GM12878 (cell line): ENCODE results near the gene ZSCAN10. TPM values are rescaled to one million over a fixed set of nuclear protein-coding genes. Genes with fewer than 3 reads are reported as not detected.

Experiments
- ATAC-seq: fragments of 200-7000 bp; cut with Tn5 transposase; 3 replicates; pipeline ENCODE4 v1.9.1; 2020; ENCODE audit warnings: mild to moderate bottlenecking, moderate library complexity
- BruUV-seq: library from RNA; stranded (reverse); fragments of 400-500 nt; replicated peaks from 2 replicates; lab custom pipeline; 2021; lab: Mats Ljungman, UMichigan
- CTCF ChIA-PET: fragments of 300-600 bp; sonication (Branson Sonifier 250); formaldehyde crosslinking; extraction: SDS; loops from one replicate; lab custom pipeline; 2021; ENCODE audit warnings: inconsistent platforms; lab: Yijun Ruan, JAX
- POLR2A ChIA-PET: fragments of 350-600 bp; formaldehyde crosslinking; extraction: SDS; loops from one replicate; lab custom pipeline; 2021; ENCODE audit warnings: inconsistent platforms; lab: Charles Lee
- RAD21 ChIA-PET: fragments of 300-600 bp; sonication (Branson Sonifier 250); formaldehyde crosslinking; loops from one replicate; lab custom pipeline; 2023; ENCODE audit warnings: antibody characterized with exemption; ENCODE audit not compliant: unreplicated experiment; lab: Charles Lee
- SMC1A ChIA-PET: fragments of 300-600 bp; sonication (Branson Sonifier 250); formaldehyde crosslinking; loops from one replicate; lab custom pipeline; 2023; ENCODE audit not compliant: unreplicated experiment, uncharacterized antibody; lab: Charles Lee
- DNase-seq: peaks from one replicate; pipeline ENCODE4 v3.0.0-alpha.2; 2011; ENCODE audit warnings: low read depth, low spot score
- FAIRE-seq: peaks from 3 replicates; lab custom pipeline; 2011; peaks lifted over from hg19 to GRCh38; lab: Jason Lieb, UNC
- H2AFZ ChIP-seq: 2 replicates; pipeline ENCODE4 v1.6.0; 2011; ENCODE audit warnings: low read depth, low read length, control low read depth; ENCODE audit not compliant: control insufficient read depth
- H3K27ac ChIP-seq: 2 replicates; pipeline ENCODE4 v1.5.1; 2011; ENCODE audit warnings: control low read depth; ENCODE audit not compliant: control insufficient read depth, insufficient read depth
- H3K27me3 ChIP-seq, 2 experiments: replicated peaks in 1 of 2; 2 replicates each; pipeline versions ENCODE4 v1.6.0 to v1.6.1; 2011; ENCODE audit warnings: low read length in 1 of 2; ENCODE audit not compliant: control insufficient read depth in 2 of 2, insufficient read depth in 2 of 2
- H3K36me3 ChIP-seq, 2 experiments: 2 replicates each; pipeline ENCODE4 v1.5.1; 2011; ENCODE audit warnings: low read length in 1 of 2; ENCODE audit not compliant: control insufficient read depth in 2 of 2, insufficient read depth in 2 of 2
- H3K4me1 ChIP-seq: 2 replicates; pipeline ENCODE4 v1.6.1; 2011; ENCODE audit warnings: mild to moderate bottlenecking, low read length, moderate library complexity, mixed read lengths; ENCODE audit not compliant: control insufficient read depth, insufficient read depth
- H3K4me2 ChIP-seq: 2 replicates; pipeline ENCODE4 v1.6.0; 2011; ENCODE audit warnings: control low read depth; ENCODE audit not compliant: control insufficient read depth, insufficient read depth
- H3K4me3 ChIP-seq: fragments of 200-600 bp; sonication (generic); 2 replicates; pipeline ENCODE4 v1.5.1; 2016
- H3K79me2 ChIP-seq: 2 replicates; pipeline ENCODE4 v1.6.0; 2011; ENCODE audit warnings: low read length; ENCODE audit not compliant: control insufficient read depth, insufficient read depth
- H3K9ac ChIP-seq: 2 replicates; pipeline ENCODE4 v1.8.0; 2011; ENCODE audit warnings: low read length, control low read depth, mixed read lengths; ENCODE audit not compliant: control insufficient read depth, insufficient read depth
- H3K9me3 ChIP-seq: replicated peaks from 3 replicates; pipeline ENCODE4 v1.5.1; 2011; ENCODE audit warnings: mild to moderate bottlenecking, low read length; ENCODE audit not compliant: control insufficient read depth, insufficient read depth
- H4K20me1 ChIP-seq: 2 replicates; pipeline ENCODE4 v1.6.0; 2011; ENCODE audit not compliant: control insufficient read depth, insufficient read depth
- CHD1 ChIP-seq: IDR thresholded peaks from 2 replicates; pipeline ENCODE4 v1.6.1; 2012; ENCODE audit warnings: low read depth, low read length, improper control_type of control experiment
- ESRRA ChIP-seq: IDR thresholded peaks from 2 replicates; pipeline ENCODE4 v1.6.1; 2012; ENCODE audit warnings: mild to moderate bottlenecking, low read length, improper control_type of control experiment
- NFYA ChIP-seq: IDR thresholded peaks from 2 replicates; pipeline ENCODE4 v1.6.1; 2011; ENCODE audit warnings: low read depth, mild to moderate bottlenecking, low read length, improper control_type of control experiment, borderline replicate concordance
- REST ChIP-seq: IDR thresholded peaks from 2 replicates; pipeline ENCODE4 v1.6.1; 2012; ENCODE audit warnings: mild to moderate bottlenecking, low read depth, low read length
- SIN3A ChIP-seq: IDR thresholded peaks from 2 replicates; pipeline ENCODE4 v1.6.1; 2012; ENCODE audit warnings: low read depth, low read length, improper control_type of control experiment
- SUZ12 ChIP-seq: fragments of 200-600 bp; sonication (generic); IDR thresholded peaks from one replicate; pipeline ENCODE4 v1.6.1; 2018; ENCODE audit warnings: antibody characterized with exemption, mild to moderate bottlenecking; ENCODE audit not compliant: unreplicated experiment
- ZNF622 ChIP-seq: fragments of 450-650 bp; IDR thresholded peaks from 2 replicates; pipeline ENCODE4 v1.6.1; 2017; ENCODE audit warnings: mild to moderate bottlenecking, inconsistent platforms
- WGBS: methylation state at CpG from one replicate; pipeline ENCODE4 v1.1.6; 2016; ENCODE audit warnings: low lambda C conversion rate; ENCODE audit not compliant: insufficient replicate concordance, insufficient coverage; ENCODE audit errors: missing lambda C conversion rate; 5-methylcytosine and 5-hydroxymethylcytosine counted together
- in situ Hi-C: fragments of 300-500 bp; cut with MboI; formaldehyde crosslinking; loops from 9 replicates; pipeline ENCODE4 v1.14.3; 2018; ENCODE audit warnings: mixed read lengths
- intact Hi-C: fragments of 100-400 bp; cut with micrococcal nuclease; formaldehyde crosslinking; loops from one replicate; pipeline ENCODE4 v1.14.2; 2022; ENCODE audit not compliant: unreplicated experiment
- polyA plus RNA-seq, 11 experiments: library from polyadenylated mRNA; depleted of rRNA in 4 of 11; unstranded in 6 of 11; stranded (reverse) in 5 of 11; fragments of >200 nt; fragmentation: Nextera tagmentation in 4 of 11; fragmentation: Illumina TruSeq in 1 of 11; extraction: Ambion mirVana in 4 of 11; extraction: Trizol in 1 of 11; gene quantifications; 1 replicate in 1 of 11; 2 replicates in 10 of 11; pipeline versions ENCODE4 v1.2.1 to v1.2.3, GENCODE V29; 2011 to 2016; ENCODE audit warnings: inconsistent platforms in 2 of 11, missing spikeins in 2 of 11, low read depth in 1 of 11
- total RNA-seq, 4 experiments: library from RNA; depleted of rRNA in 3 of 4; stranded (reverse); fragments of >200 nt in 3 of 4; fragmentation: Illumina TruSeq in 1 of 4; extraction: Trizol in 1 of 4; gene quantifications; 2 replicates each; pipeline versions ENCODE4 v1.2.1 to v1.2.3, GENCODE V29; 2013 to 2021
- TF ChIP-seq, protein P1 (sequence below): IDR thresholded peaks from 2 replicates; pipeline ENCODE4 v1.6.1; 2012; ENCODE audit warnings: low read depth, low read length, improper control_type of control experiment

Gene ZSCAN10
- total and polyA plus RNA-seq, 10 of the 15 experiments (the other 5 are each of a cell fraction or from before 2014, with no cell fraction given) = 0.06 to 0.33 TPM; not detected in 8

GRCh38 chr16:3046641-3047386, 52.3 kb downstream of the ZSCAN10 start:
- Histone ChIP-seq H3K79me2 (no peaks in the 10 kb centered on the region), H2AFZ (no peak overlapping the region), H3K27ac (no peak overlapping the region), H3K4me3 (no peak overlapping the region; the same call in 1 of the 2 replicates), H3K36me3 (no peaks in the 10 kb centered on the region), H4K20me1 (no peaks in the 10 kb centered on the region), H3K4me2 (peak overlapping the region; percentile 96), H3K27me3 (no peaks in the 10 kb centered on the region; a peak in 2 of 4 replicates), H3K9me3 (no peaks in the 10 kb centered on the region), H3K9ac (no peak overlapping the region), H3K4me1 (peaks cover 2% of the 10 kb centered on the region; the same call in 1 of the 2 replicates)
- RAD21 ChIA-PET = interaction anchor here (0.7 kb wide), 1 partner anchor 212 kb away, joined by 3 read pairs; no protein-coding TSS in a partner anchor
- DNase-seq (no peak), FAIRE-seq (no peak), ATAC-seq (no peak; the same call in 2 of the 3 replicates)
- TF ChIP-seq SUZ12 (peak; percentile 98), NFYA (no peak)
- intact Hi-C loops (no loop called here), in situ Hi-C loops (no loop called here)
- CTCF ChIA-PET = interaction anchor here (3.7 to 5.6 kb wide), 3 partner anchors 12 to 18 kb away, joined by 18 to 28 read pairs (median 23); no protein-coding TSS in a partner anchor
- no TSS peak for BruUV-seq
- POLR2A ChIA-PET = no interaction called here
- 2% methylated on average over 41 of the region's 54 CpGs for WGBS
- SMC1A ChIA-PET = no interaction called here

DNA sequence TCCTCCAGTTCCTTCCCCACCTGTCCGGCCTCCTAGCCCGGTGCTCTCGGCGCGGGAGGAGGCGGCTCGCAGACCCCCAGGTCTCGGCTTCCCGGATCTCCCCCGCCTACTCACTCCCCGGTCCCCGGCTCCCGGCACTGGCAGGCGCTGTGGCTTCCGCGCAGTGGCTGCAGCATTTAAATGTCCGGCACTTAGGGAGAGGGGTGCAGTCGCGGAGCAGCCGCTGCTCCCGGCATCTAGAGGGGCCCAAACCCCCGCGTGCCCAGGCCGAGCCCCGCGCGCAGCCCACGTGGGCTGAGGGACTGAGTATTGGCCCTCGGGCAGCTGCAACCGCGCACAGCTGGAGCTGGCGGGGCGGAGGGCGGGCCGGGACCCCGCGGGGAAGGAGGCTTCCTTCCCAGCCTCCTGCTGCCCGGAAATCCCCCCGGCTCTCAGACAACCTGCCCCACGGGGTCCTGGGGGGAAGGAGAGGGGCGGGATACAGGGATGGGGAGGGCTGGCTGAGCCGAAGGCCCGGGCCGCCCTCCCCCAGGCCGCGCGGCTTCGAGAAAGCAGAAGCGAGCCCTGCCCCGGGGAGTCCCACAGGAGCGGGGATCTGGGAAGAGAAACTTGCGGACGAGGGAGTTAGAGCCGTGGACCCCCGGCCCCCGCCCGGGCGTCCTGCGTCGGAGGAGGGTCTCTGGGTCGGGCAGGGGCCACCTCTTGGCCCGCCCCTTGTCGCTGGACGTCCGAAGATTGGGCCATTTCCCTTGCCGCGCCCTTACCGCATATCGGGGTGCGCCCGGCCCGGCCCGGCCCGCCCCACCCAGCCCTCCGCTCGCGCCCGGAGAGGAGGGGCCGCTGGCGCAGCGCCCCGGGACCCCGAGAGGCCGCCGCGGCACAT, 53.1 kb downstream of the ZSCAN10 start, which contains the start of gene MMP25:
MMP25 (plus strand) TSS at position 804 of the 883 bp plus-strand sequence. CDS start 357 bp downstream, outside the sequence.
- DNase-seq = no peak
- WGBS = 5% methylated on average over 49 of the region's 86 CpGs
- BruUV-seq = no TSS peak
- Histone ChIP-seq H3K4me1 (peaks cover 2% of the 10 kb centered on the region; the same call in 1 of the 2 replicates), H3K4me3 (peak within 1 kb of the TSS; percentile 82), H4K20me1 (no peaks in the 10 kb centered on the region), H3K27ac (no peak within 1 kb of the TSS), H2AFZ (peak within 1 kb of the TSS; percentile 62), H3K9ac (peak within 1 kb of the TSS; percentile 50), H3K36me3 (no peaks in the 10 kb centered on the region), H3K4me2 (peak within 1 kb of the TSS; percentile 96), H3K27me3 (peaks cover 0 to 1% of the 10 kb centered on the region in 2 experiments; a peak in 2 of 4 replicates), H3K79me2 (no peaks in the 10 kb centered on the region), H3K9me3 (no peaks in the 10 kb centered on the region)
- ChIA-PET POLR2A (interaction anchor here (0.5 kb wide), 1 partner anchor 84 kb away, joined by 9 read pairs; no protein-coding TSS in a partner anchor), CTCF (interaction anchor here (0.6 to 9.0 kb wide), 3 partner anchors 16 to 42 kb away, joined by 3 to 76 read pairs (median 3); no protein-coding TSS in a partner anchor), RAD21 (no interaction called here), SMC1A (no interaction called here)
- peak; percentile 88 for ATAC-seq
- intact Hi-C loops = no loop called here
- FAIRE-seq = no peak
- in situ Hi-C loops = no loop called here
- TF ChIP-seq SIN3A = no peak
- no peak for TF ChIP-seq REST
- TF ChIP-seq ESRRA = no peak
- TF ChIP-seq ZNF622 = no peak
- TF ChIP-seq CHD1 = no peak
- TF ChIP-seq, protein P1, sequence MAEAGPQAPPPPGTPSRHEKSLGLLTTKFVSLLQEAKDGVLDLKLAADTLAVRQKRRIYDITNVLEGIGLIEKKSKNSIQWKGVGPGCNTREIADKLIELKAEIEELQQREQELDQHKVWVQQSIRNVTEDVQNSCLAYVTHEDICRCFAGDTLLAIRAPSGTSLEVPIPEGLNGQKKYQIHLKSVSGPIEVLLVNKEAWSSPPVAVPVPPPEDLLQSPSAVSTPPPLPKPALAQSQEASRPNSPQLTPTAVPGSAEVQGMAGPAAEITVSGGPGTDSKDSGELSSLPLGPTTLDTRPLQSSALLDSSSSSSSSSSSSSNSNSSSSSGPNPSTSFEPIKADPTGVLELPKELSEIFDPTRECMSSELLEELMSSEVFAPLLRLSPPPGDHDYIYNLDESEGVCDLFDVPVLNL = no peak
